Transverse colon (tissue), 4 donors: ENCODE data around the gene CAPS2. TPM values are rescaled to one million over a fixed set of nuclear protein-coding genes. Genes with fewer than 3 reads are reported as not detected.

Experiments
- DNase-seq: peaks from one replicate; pipeline ENCODE4 v3.0.0-alpha.2; 2019
- H3K27ac ChIP-seq, 4 donors: fragments of 200-600 bp; sonication (generic); 2 replicates each; pipeline ENCODE4 v1.5.1; 2016 to 2018; ENCODE audit warnings: inconsistent platforms in 4 of 4
- H3K27me3 ChIP-seq: fragments of 200-600 bp; sonication (generic); 2 replicates; pipeline ENCODE4 v1.5.1; 2017; ENCODE audit warnings: inconsistent platforms
- H3K36me3 ChIP-seq, 4 donors: fragments of 200-600 bp; sonication (generic); 2 replicates each; pipeline ENCODE4 v1.5.1; 2017 to 2019; ENCODE audit warnings: inconsistent platforms in 4 of 4
- H3K4me1 ChIP-seq, 4 donors: fragments of 200-600 bp; sonication (generic); 2 replicates each; pipeline ENCODE4 v1.5.1; 2017 to 2020; ENCODE audit warnings: inconsistent platforms in 4 of 4
- H3K4me3 ChIP-seq, 4 donors: fragments of 200-600 bp; sonication (generic); 1 replicate in 1 of 4; 2 replicates in 3 of 4; pipeline versions ENCODE4 v1.5.1 to v1.6.1; 2017 to 2019; ENCODE audit warnings: inconsistent platforms in 4 of 4
- H3K9me3 ChIP-seq, 2 donors: fragments of 200-600 bp; sonication (generic); 2 replicates each; pipeline ENCODE4 v1.5.1; 2017 to 2019; ENCODE audit warnings: inconsistent platforms in 2 of 2
- CTCF ChIP-seq, 5 experiments: fragments of 200-600 bp in 3 of 5; fragments of 450-650 bp in 2 of 5; sonication (generic) in 3 of 5; IDR thresholded peaks; 1 replicate in 2 of 5; 2 replicates in 3 of 5; pipeline ENCODE4 v1.5.1; 2016 to 2017; ENCODE audit warnings: antibody characterized with exemption in 5 of 5, inconsistent platforms in 3 of 5, mild to moderate bottlenecking in 2 of 5, moderate library complexity in 1 of 5
- EP300 ChIP-seq: sonication (generic); formaldehyde crosslinking; IDR thresholded peaks from one replicate; pipeline ENCODE4 v1.6.1; 2017; ENCODE audit warnings: antibody characterized with exemption, low read depth
- POLR2A ChIP-seq: fragments of 450-650 bp; IDR thresholded peaks from one replicate; pipeline ENCODE4 v1.6.1; 2016; ENCODE audit warnings: antibody characterized with exemption, mild to moderate bottlenecking, moderate library complexity
- POLR2AphosphoS5 ChIP-seq, 3 donors: sonication (generic); formaldehyde crosslinking; IDR thresholded peaks; one replicate each; pipeline ENCODE4 v1.6.1; 2016; ENCODE audit warnings: antibody characterized with exemption in 3 of 3
- WGBS, 2 donors: methylation state at CpG; one replicate each; pipeline ENCODE4 v1.1.5; 2018; ENCODE audit warnings: low coverage in 1 of 2; 5-methylcytosine and 5-hydroxymethylcytosine counted together
- in situ Hi-C, 4 donors: fragments of 200-750 bp; cut with MboI; loops; one replicate each; pipeline versions ENCODE4 v1.15.0 to v1.15.1; 2017; ENCODE audit warnings: low sequenced_read_pairs in 3 of 4, low pct_ligation_motif_present in 1 of 4, low pct_unique_long_range_greater_than_20kb in 1 of 4
- intact Hi-C: fragments of 100-400 bp; cut with DNase I; formaldehyde crosslinking; loops from one replicate; pipeline ENCODE4 v1.15.1; 2023; ENCODE audit warnings: low total_unique reads
- total RNA-seq, 4 donors: library from RNA; depleted of rRNA; stranded (reverse); fragments of >200 nt; gene quantifications; one replicate each; pipeline ENCODE4 v1.1.0, GENCODE V29; 2016

Gene CAPS2
- total RNA-seq, 4 donors from 2014 or later: 2.0 to 10.3 (median 4.9) TPM

DNA sequence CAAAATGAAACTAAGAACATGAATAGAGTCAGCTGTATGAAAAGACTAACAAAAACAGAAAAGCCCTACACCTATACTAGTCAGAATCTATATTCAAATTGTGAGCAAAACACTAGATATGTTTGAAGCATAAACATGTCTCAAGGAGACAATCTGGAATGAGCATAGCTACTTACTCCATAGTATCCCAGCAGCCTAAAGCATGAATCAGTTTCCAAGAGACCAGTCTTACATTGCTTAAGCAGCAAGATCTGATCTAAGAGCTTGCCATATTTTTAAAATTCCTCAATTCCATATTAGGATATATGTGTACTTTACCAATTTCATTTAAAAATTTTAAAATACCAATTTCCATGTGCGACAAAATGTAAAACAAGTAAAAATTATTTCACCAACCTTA, 7.7 kb downstream of the CAPS2 start:
- intact Hi-C loops: no loop called here
- no peak for DNase-seq
- Histone ChIP-seq H3K9me3 (no peaks in the 10 kb centered on the region), H3K4me1 (no peaks in the 10 kb centered on the region), H3K4me3 (no peak overlapping the region), H3K27ac (no peak overlapping the region), H3K27me3 (no peaks in the 10 kb centered on the region), H3K36me3 (no peaks in the 10 kb centered on the region)
- in situ Hi-C loops: no loop called here
- WGBS, 2 donors: 2 to 5% methylated on average over 1 of the region's 1 CpG
- no peak for TF ChIP-seq CTCF (IDR thresholded peaks at IDR 0.05)
- TF ChIP-seq POLR2AphosphoS5 (IDR thresholded peaks at IDR 0.05): no peak
- TF ChIP-seq EP300: no peak
- TF ChIP-seq POLR2A: no peak

GRCh38 chr12:75317784-75318183, 12.3 kb downstream of the CAPS2 start:
- WGBS, 2 donors: 75 to 81% methylated on average over 3 of the region's 3 CpGs
- in situ Hi-C loops: no loop called here
- Histone ChIP-seq H3K4me3 (no peak overlapping the region), H3K36me3 (no peaks in the 10 kb centered on the region), H3K9me3 (no peaks in the 10 kb centered on the region), H3K4me1 (no peaks in the 10 kb centered on the region), H3K27me3 (no peaks in the 10 kb centered on the region), H3K27ac (no peak overlapping the region)
- no peak for DNase-seq
- no peak for TF ChIP-seq EP300
- no peak for TF ChIP-seq POLR2AphosphoS5 (IDR thresholded peaks at IDR 0.05)
- no peak for TF ChIP-seq POLR2A
- TF ChIP-seq CTCF (IDR thresholded peaks at IDR 0.05): no peak
- intact Hi-C loops: no loop called here

- no peak for DNase-seq
- Histone ChIP-seq H3K4me3 (no peak overlapping the region), H3K27ac (no peak overlapping the region), H3K27me3 (no peaks in the 10 kb centered on the region), H3K4me1 (no peaks in the 10 kb centered on the region), H3K9me3 (no peaks in the 10 kb centered on the region), H3K36me3 (no peaks in the 10 kb centered on the region)
- intact Hi-C loops (no loop called here), in situ Hi-C loops (no loop called here)
- TF ChIP-seq EP300 (no peak), POLR2AphosphoS5 (IDR thresholded peaks at IDR 0.05) (no peak), POLR2A (no peak), CTCF (IDR thresholded peaks at IDR 0.05) (no peak)
Measured at GRCh38 chr12:75315518-75315917, 14.6 kb downstream of the CAPS2 start.

DNA sequence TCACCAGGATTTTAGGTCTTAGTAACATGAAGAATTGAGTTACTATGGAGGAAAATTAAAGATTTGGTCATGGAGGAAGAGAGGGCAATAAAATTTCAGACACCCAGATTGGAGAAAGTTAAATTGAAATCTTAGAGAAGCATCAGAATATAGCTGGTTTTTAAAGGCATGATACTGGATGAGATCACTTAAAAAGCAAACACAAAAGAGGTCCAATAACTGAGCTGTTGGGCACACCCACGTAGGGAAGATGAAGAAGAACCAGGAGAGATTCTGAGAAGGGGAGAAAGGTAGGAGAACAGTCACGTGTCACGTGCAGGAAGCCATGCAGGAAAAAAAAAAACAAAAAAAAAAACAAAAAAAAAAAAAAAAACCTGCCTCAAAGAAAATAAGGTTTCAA, 18.8 kb downstream of the CAPS2 start:
- Histone ChIP-seq H3K36me3 (no peaks in the 10 kb centered on the region), H3K4me3 (no peak overlapping the region), H3K27ac (no peak overlapping the region), H3K4me1 (no peaks in the 10 kb centered on the region), H3K27me3 (no peaks in the 10 kb centered on the region), H3K9me3 (no peaks in the 10 kb centered on the region)
- WGBS, 2 donors: 57 to 63% methylated on average over 3 of the region's 3 CpGs
- DNase-seq: no peak
- TF ChIP-seq POLR2AphosphoS5 (IDR thresholded peaks at IDR 0.05) (no peak), EP300 (no peak), CTCF (IDR thresholded peaks at IDR 0.05) (no peak), POLR2A (no peak)
- intact Hi-C loops: no loop called here
- in situ Hi-C loops: no loop called here
